ENCODE results near the gene TGFBR3L.

TGFBR3L gene

DNA sequence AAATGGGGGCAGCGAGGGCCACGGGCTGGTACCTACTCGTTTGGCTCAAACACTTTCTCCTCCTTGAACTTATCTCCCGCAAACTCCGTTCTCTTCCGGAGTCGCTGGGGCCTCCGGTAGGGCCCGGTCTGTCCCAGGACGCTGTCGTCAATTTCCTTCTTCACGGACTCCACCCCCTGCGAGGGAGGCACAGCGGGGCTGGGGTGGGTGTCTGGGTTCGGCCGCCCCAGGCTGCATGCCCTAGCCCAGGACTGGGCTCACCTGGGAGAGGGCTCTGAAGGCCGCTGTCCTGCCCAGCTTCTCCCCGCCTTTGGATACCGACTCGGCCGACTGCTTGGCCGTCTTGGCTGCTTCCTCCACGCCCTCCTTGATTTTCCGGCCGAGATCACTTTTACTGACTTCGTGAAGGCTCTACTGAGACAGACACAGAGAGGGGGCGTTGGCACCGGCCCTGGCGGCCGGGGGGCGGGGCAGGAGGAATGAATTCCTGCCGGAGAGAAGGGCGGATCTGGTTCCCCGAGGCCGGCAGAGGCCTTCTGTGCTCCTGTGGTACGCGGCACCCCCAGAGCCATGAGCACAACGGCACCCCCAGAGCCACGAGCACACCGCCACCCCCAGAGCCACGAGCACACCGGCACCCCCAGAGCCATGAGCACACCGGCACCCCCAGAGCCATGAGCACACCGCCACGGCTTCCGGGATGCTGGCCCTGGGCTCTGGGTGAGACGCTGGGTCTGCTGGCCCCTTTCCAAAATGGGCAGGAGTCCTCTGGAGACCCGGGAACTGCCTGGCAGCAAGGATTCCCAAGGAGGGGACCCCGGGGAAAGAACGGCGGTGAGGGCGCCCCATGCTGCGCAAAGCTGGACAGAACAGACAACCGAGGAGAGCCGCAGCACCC lies 19.4 kb downstream of the TGFBR3L start:
- Histone ChIP-seq H3K4me1 (ENCODE audit: control insufficient read depth in 1 of 2, insufficient read depth in 2 of 2, low read length in 2 of 2) (peaks cover 0 to 24% of the 10 kb centered on the region in 2 donors), H3K27me3 (ENCODE audit: low read depth, low read length) (no peaks in the 10 kb centered on the region), H3K4me3 (ENCODE audit: low read depth in 1 of 2, low read length in 2 of 2) (no peak overlapping the region), H3K36me3 (ENCODE audit: control insufficient read depth in 1 of 2, insufficient read depth in 2 of 2, low read length in 2 of 2) (peaks cover 24 to 65% of the 10 kb centered on the region in 2 donors), H3K27ac (ENCODE audit: low read length) (no peak overlapping the region), H3K9me3 (ENCODE audit: control insufficient read depth in 1 of 2, low read length in 2 of 2) (no peaks in the 10 kb centered on the region)

DNA sequence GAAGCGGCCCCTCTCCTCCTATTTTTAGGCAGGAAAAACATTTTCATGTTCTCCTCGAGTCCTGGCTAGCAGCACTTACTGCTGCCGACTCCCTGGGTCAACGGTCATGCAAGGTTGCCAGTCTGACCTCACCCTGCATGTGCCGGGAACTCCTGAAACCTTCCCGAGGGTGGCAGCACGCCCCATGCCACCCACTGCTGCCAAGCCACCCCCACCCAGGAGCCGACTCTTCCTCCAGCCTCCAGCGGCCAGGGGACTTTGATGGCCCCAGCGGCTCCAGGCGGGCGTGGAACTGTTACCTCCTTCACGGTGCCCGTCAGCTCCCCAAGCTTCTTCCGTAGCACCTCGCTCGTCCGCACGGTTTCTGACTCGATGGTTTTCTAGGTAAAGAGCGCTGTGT lies 20.1 kb downstream of the TGFBR3L start:
- Histone ChIP-seq H3K9me3 (ENCODE audit: control insufficient read depth in 1 of 2, low read length in 2 of 2) (no peaks in the 10 kb centered on the region), H3K27me3 (ENCODE audit: low read depth, low read length) (no peaks in the 10 kb centered on the region), H3K27ac (ENCODE audit: low read length) (no peak overlapping the region), H3K4me1 (ENCODE audit: control insufficient read depth in 1 of 2, insufficient read depth in 2 of 2, low read length in 2 of 2) (peaks cover 0 to 17% of the 10 kb centered on the region in 2 donors), H3K4me3 (ENCODE audit: low read depth in 1 of 2, low read length in 2 of 2) (no peak overlapping the region), H3K36me3 (ENCODE audit: control insufficient read depth in 1 of 2, insufficient read depth in 2 of 2, low read length in 2 of 2) (peaks cover 24 to 66% of the 10 kb centered on the region in 2 donors)

DNA sequence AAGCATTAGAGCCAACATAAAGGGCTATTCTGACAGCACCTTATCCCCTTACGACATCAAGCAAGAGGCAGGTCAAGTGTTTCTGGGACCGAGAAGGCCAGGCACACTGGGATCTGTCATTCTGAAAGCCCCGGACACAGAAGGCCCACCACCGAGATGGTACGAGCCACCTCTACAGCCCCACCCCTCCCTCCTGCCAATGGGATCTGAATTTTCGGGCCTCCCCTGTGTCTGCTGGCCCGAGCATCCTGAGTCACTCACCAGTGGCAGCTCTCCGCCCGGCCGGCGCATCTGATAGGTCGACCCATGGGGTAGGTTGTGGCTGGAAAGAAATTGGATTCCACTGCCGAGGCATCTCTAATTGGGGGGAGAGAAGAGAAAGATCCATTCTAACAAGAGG lies 26.2 kb downstream of the TGFBR3L start:
- Histone ChIP-seq H3K9me3 (ENCODE audit: control insufficient read depth in 1 of 2, low read length in 2 of 2) (no peaks in the 10 kb centered on the region), H3K27me3 (ENCODE audit: low read depth, low read length) (no peaks in the 10 kb centered on the region), H3K36me3 (ENCODE audit: control insufficient read depth in 1 of 2, insufficient read depth in 2 of 2, low read length in 2 of 2) (peaks cover 18 to 33% of the 10 kb centered on the region in 2 donors), H3K4me3 (ENCODE audit: low read depth in 1 of 2, low read length in 2 of 2) (no peak overlapping the region), H3K4me1 (ENCODE audit: control insufficient read depth in 1 of 2, insufficient read depth in 2 of 2, low read length in 2 of 2) (peaks cover 0 to 29% of the 10 kb centered on the region in 2 donors), H3K27ac (ENCODE audit: low read length) (no peak overlapping the region)

DNA sequence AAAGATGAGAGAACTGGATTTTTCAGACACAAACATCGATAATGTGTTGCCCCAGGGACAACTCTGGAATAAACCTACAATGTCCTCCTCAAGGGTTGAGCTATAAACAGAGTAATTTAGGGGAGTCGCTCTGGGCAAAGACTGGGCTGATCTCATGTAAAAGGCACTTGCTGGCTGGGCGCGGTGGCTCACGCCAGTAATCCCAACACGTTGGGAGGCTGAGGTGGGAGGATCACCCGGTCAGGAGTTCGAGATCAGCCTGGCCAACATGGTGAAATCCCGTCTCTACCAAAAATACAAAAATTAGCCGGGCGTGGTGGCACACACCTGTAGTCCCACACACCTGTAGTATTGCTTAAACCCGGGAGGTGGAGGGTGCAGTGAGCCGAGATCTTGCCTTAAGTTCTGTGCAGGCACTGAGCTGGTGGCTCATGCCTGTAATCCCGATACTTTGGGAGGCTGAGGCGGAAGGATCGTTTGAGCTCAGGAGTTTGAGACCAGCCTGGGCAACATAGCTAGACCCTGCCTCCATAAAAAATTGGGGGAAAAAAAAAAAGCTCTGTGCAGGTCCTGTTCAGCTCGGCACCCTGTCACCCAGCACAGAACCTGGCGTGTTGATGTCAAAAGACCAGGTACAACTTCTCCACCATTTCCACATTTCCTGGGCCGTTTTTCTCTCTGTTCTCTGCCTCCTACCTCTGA lies 27.4 kb downstream of the TGFBR3L start:
- Histone ChIP-seq H3K9me3 (ENCODE audit: control insufficient read depth in 1 of 2, low read length in 2 of 2) (no peaks in the 10 kb centered on the region), H3K27ac (ENCODE audit: low read length) (no peak overlapping the region), H3K36me3 (ENCODE audit: control insufficient read depth in 1 of 2, insufficient read depth in 2 of 2, low read length in 2 of 2) (peaks cover 18 to 25% of the 10 kb centered on the region in 2 donors), H3K27me3 (ENCODE audit: low read depth, low read length) (no peaks in the 10 kb centered on the region), H3K4me3 (ENCODE audit: low read depth in 1 of 2, low read length in 2 of 2) (peak overlapping the region; percentile 7 to 95), H3K4me1 (ENCODE audit: control insufficient read depth in 1 of 2, insufficient read depth in 2 of 2, low read length in 2 of 2) (peaks cover 0 to 29% of the 10 kb centered on the region in 2 donors)

DNA sequence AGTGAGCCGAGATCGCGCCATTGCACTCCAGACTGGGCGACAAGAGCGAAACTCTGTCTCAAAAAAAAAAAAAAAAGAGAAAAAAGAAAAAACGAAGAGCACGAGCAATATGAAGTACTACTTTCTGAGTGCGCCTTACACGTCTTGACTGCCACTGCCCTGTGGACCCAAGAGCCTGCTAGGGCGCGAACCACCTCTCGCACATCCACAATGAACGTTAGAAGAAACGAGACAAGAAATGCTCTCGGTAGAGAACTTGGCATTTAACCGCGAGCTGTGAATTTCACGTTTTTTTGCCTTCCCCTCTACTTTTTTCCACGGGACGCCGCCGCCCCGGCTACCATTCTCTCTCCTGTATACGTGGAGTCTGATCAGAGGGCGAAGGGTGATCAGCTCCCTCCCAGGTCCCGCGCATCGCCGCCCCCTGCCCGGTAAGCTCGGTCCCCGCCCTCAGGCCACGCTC lies 28.4 kb downstream of the TGFBR3L start:
- Histone ChIP-seq H3K27ac (ENCODE audit: low read length) (peak overlapping the region; percentile 95), H3K9me3 (ENCODE audit: control insufficient read depth in 1 of 2, low read length in 2 of 2) (no peaks in the 10 kb centered on the region), H3K4me3 (ENCODE audit: low read depth in 1 of 2, low read length in 2 of 2) (peak overlapping the region; percentile 85 to 95), H3K27me3 (ENCODE audit: low read depth, low read length) (no peaks in the 10 kb centered on the region), H3K36me3 (ENCODE audit: control insufficient read depth in 1 of 2, insufficient read depth in 2 of 2, low read length in 2 of 2) (peaks cover 14 to 16% of the 10 kb centered on the region in 2 donors), H3K4me1 (ENCODE audit: control insufficient read depth in 1 of 2, insufficient read depth in 2 of 2, low read length in 2 of 2) (peaks cover 0 to 29% of the 10 kb centered on the region in 2 donors)

DNA sequence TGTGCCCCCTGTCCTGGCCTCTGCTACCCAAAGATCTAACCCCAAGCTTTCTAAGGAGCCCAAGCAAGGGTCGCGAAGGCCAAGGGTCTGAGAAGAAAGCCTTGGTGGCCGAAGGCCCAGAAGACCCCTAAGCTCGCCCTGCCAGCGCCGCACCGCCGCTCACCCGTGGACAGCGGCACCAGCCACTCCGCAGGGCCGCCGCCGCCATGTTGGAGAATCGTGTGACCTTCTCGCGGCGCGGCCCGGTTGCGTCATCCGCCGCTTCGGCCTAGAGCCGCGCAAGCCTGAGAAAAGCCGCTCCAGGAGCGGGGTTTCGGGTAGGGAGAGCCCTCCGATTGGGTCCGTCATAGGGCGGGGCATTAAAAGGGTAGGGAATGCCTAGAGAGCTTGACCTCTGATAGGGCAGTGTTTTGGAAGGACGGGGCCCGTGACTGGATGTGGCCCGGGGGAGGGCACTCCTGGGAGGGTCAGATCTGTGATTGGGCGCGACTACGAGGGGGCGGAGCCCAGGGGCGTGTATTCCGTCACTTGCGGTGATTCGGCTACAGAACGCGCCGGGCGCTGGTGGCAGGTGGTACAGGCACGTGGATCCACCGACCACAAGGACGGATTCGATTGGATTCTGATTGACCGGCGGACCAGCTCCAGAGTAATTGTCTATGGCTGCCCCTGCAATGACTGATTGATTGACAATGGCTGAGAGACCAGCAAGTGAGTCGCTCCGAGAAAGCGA lies 29.0 kb downstream of the TGFBR3L start, which contains the start of gene TIMM44:
TIMM44 (minus strand) TSS at position 223 of the 733 bp plus-strand sequence; CDS start at position 208, 15 bp downstream.
- H3K36me3 ChIP-seq (ENCODE audit: control insufficient read depth in 1 of 2, insufficient read depth in 2 of 2, low read length in 2 of 2), result peaks cover 14 to 15% of the 10 kb centered on the region in 2 donors
- no peaks in the 10 kb centered on the region for H3K27me3 ChIP-seq (ENCODE audit: low read depth, low read length)
- H3K4me3 ChIP-seq (ENCODE audit: low read depth in 1 of 2, low read length in 2 of 2), result peak within 1 kb of the TSS; percentile 85 to 95
- peak within 1 kb of the TSS; percentile 95 for H3K27ac ChIP-seq (ENCODE audit: low read length)
- H3K9me3 ChIP-seq (ENCODE audit: control insufficient read depth in 1 of 2, low read length in 2 of 2), result no peaks in the 10 kb centered on the region
- peaks cover 0 to 29% of the 10 kb centered on the region in 2 donors for H3K4me1 ChIP-seq (ENCODE audit: control insufficient read depth in 1 of 2, insufficient read depth in 2 of 2, low read length in 2 of 2)

DNA sequence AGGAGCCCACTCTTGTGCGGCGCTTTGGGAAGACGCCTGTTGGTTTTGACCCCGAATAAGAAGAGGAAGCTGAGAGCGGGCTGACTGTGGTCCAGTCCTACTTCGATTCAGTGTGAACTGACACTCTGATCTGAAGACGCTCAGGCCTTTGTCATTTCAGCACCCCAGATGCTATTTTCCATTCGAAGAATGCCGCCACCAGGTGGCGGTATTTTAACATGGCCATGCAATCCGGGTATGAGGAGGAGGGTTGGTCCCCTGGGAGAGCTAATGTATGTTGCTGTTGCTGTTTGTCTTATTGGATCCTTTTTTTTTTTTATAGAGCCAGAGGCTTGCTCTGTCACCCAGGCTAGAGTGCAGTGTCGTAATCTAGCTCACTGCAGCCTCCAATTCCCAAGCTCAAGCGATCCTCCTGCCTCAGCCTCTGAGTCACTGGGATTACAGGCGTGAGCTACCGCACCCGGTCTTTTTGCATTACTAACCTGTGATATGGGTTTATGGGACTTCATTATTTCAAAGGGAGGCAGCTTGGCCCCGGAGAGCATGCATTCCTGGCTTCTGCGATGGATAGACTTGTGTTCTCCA lies 29.6 kb downstream of the TGFBR3L start:
- Histone ChIP-seq H3K36me3 (ENCODE audit: control insufficient read depth in 1 of 2, insufficient read depth in 2 of 2, low read length in 2 of 2) (peaks cover 10 to 15% of the 10 kb centered on the region in 2 donors), H3K4me1 (ENCODE audit: control insufficient read depth in 1 of 2, insufficient read depth in 2 of 2, low read length in 2 of 2) (peaks cover 0 to 29% of the 10 kb centered on the region in 2 donors), H3K4me3 (ENCODE audit: low read depth in 1 of 2, low read length in 2 of 2) (peak overlapping the region; percentile 85 to 95), H3K27me3 (ENCODE audit: low read depth, low read length) (no peaks in the 10 kb centered on the region), H3K27ac (ENCODE audit: low read length) (peak overlapping the region; percentile 66), H3K9me3 (ENCODE audit: control insufficient read depth in 1 of 2, low read length in 2 of 2) (no peaks in the 10 kb centered on the region)

DNA sequence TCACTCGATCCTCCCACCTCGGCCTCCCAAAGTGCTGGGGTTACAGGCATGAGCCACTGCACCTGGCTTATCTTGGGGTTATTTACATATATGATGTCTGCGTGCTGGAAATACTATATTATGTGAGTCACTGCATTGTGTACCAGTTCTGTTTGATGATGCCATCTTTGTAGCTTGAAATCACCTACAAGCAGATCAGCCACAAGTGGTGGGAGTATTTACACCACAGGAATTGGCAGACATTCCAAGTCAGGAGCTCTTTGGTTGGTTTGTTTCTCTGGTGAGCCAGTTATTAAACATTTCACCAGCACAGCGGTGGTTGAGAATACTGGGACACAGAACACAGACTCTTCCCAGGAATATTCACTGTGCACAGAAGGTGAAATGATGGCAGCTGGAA lies 33.3 kb downstream of the TGFBR3L start:
- Histone ChIP-seq H3K4me1 (ENCODE audit: control insufficient read depth in 1 of 2, insufficient read depth in 2 of 2, low read length in 2 of 2) (peaks cover 0 to 10% of the 10 kb centered on the region in 2 donors), H3K4me3 (ENCODE audit: low read depth in 1 of 2, low read length in 2 of 2) (no peak overlapping the region), H3K27me3 (ENCODE audit: low read depth, low read length) (no peaks in the 10 kb centered on the region), H3K36me3 (ENCODE audit: control insufficient read depth in 1 of 2, insufficient read depth in 2 of 2, low read length in 2 of 2) (no peaks in the 10 kb centered on the region), H3K27ac (ENCODE audit: low read length) (no peak overlapping the region), H3K9me3 (ENCODE audit: control insufficient read depth in 1 of 2, low read length in 2 of 2) (no peaks in the 10 kb centered on the region)

DNA sequence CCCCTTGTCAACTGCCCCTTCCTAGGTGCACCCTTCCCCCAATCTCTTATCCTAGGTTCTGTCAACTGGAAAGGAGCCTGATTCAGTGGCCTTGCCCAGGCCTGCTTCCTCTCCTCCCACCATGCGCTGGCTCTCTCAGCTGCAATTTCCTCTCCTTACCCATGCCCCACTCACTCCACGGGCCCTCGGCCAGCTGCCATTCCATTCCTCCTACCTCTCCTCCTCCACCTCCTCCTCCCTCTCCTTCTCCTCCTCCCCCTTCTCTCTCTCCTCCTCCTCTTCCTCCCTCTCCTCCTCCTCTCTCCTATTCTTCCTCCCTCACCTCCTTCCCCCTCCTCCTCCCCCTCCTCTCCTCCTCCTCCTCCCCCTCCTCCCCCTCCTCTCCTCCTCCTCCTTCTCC lies 38.4 kb downstream of the TGFBR3L start:
- Histone ChIP-seq H3K36me3 (ENCODE audit: control insufficient read depth in 1 of 2, insufficient read depth in 2 of 2, low read length in 2 of 2) (peaks cover 0 to 7% of the 10 kb centered on the region in 2 donors), H3K4me1 (ENCODE audit: control insufficient read depth in 1 of 2, insufficient read depth in 2 of 2, low read length in 2 of 2) (no peaks in the 10 kb centered on the region), H3K27ac (ENCODE audit: low read length) (no peak overlapping the region), H3K27me3 (ENCODE audit: low read depth, low read length) (no peaks in the 10 kb centered on the region), H3K4me3 (ENCODE audit: low read depth in 1 of 2, low read length in 2 of 2) (no peak overlapping the region), H3K9me3 (ENCODE audit: control insufficient read depth in 1 of 2, low read length in 2 of 2) (no peaks in the 10 kb centered on the region)

DNA sequence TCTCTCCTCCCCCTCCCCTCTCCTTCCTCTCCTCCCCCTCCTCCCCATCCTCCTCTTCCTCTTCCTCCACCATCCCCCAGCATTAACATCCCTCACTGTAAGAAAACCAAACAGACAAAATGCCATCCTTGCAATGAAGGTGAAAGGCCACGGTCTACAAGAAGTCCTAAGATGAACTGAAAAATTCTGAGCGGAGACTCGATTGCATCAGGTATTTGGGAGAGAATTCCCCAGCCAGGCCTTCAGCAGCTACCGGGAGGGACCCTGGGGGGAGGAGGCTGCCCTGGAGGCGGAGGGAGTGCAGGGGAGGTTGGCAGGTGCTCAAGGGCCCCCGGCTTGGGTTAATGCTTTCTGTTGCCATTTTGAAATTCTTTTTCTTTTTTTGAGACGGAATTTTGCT lies 38.9 kb downstream of the TGFBR3L start:
- H3K9me3 ChIP-seq (ENCODE audit: control insufficient read depth in 1 of 2, low read length in 2 of 2), result no peaks in the 10 kb centered on the region
- H3K27me3 ChIP-seq (ENCODE audit: low read depth, low read length), result no peaks in the 10 kb centered on the region

More for the DNA sequence above, 38.9 kb downstream of the TGFBR3L start:
- Histone ChIP-seq H3K4me1 (ENCODE audit: control insufficient read depth in 1 of 2, insufficient read depth in 2 of 2, low read length in 2 of 2) (no peaks in the 10 kb centered on the region), H3K4me3 (ENCODE audit: low read depth in 1 of 2, low read length in 2 of 2) (no peak overlapping the region), H3K27ac (ENCODE audit: low read length) (no peak overlapping the region), H3K36me3 (ENCODE audit: control insufficient read depth in 1 of 2, insufficient read depth in 2 of 2, low read length in 2 of 2) (peaks cover 0 to 12% of the 10 kb centered on the region in 2 donors)
